ENCODE measurements around the gene PALLD.

GRCh38 chr4:168502861-168503260 is 6.0 kb downstream of the PALLD start:
- TF ChIP-seq CTCF (IDR thresholded peaks at IDR 0.05): no peak
- TF ChIP-seq EP300 (IDR thresholded peaks at IDR 0.05): no peak
- TF ChIP-seq POLR2A (IDR thresholded peaks at IDR 0.05): no peak
